Heart right ventricle (tissue), 16 donors: ENCODE results near the gene DISC1. TPM values are rescaled to one million over a fixed set of nuclear protein-coding genes. Genes with fewer than 3 reads are reported as not detected.

Experiments
- ATAC-seq, 8 donors: fragments of 200-7000 bp; cut with Tn5 transposase; one replicate each; pipeline ENCODE4 v1.9.1; 2020; ENCODE audit warnings: mild to moderate bottlenecking in 8 of 8, moderate library complexity in 8 of 8, moderate number of reproducible peaks in 1 of 8
- DNase-seq, 2 donors: peaks; one replicate each; pipeline ENCODE4 v3.0.0-alpha.2; 2020
- H3K27ac ChIP-seq, 10 donors: fragments of 200-600 bp; sonication (generic) in 2 of 10; one replicate each; pipeline versions ENCODE4 v1.5.0 to v1.8.0; 2020 to 2022; ENCODE audit warnings: mild to moderate bottlenecking in 3 of 10
- H3K27me3 ChIP-seq, 7 donors: fragments of 200-600 bp; one replicate each; pipeline ENCODE4 v1.8.0; 2021 to 2022; ENCODE audit warnings: mild to moderate bottlenecking in 2 of 7
- H3K36me3 ChIP-seq, 9 donors: fragments of 200-600 bp; sonication (generic) in 1 of 9; one replicate each; pipeline versions ENCODE4 v1.5.0 to v1.8.0; 2020 to 2022; ENCODE audit warnings: mild to moderate bottlenecking in 2 of 9
- H3K4me1 ChIP-seq, 9 donors: fragments of 200-600 bp; sonication (generic) in 1 of 9; one replicate each; pipeline versions ENCODE4 v1.5.0 to v1.8.0; 2020 to 2022; ENCODE audit warnings: mild to moderate bottlenecking in 4 of 9
- H3K4me3 ChIP-seq, 10 donors: fragments of 200-600 bp; sonication (generic) in 2 of 10; one replicate each; pipeline versions ENCODE4 v1.5.0 to v1.8.0; 2020 to 2022; ENCODE audit warnings: mild to moderate bottlenecking in 7 of 10, moderate library complexity in 2 of 10
- H3K9me3 ChIP-seq, 11 donors: fragments of 200-600 bp in 10 of 11; sonication (generic) in 2 of 11; one replicate each; pipeline versions ENCODE4 v1.5.0 to v1.8.0; 2013 to 2022; ENCODE audit warnings: mild to moderate bottlenecking in 2 of 11, control low read depth in 1 of 11, moderate library complexity in 1 of 11
- WGBS, 2 donors: extraction: QIAGEN DNeasy Blood & Tissue Kit; methylation state at CpG; one replicate each; pipeline ENCODE4 v1.1.7; 2013; ENCODE audit warnings: inconsistent platforms in 1 of 2; 5-methylcytosine and 5-hydroxymethylcytosine counted together
- intact Hi-C, 10 donors: fragments of 100-400 bp; cut with DNase I; formaldehyde crosslinking; loops; one replicate each; pipeline versions ENCODE4 v1.11.1 to v1.14.2; 2022
- polyA plus RNA-seq, 2 donors: library from polyadenylated mRNA; stranded (reverse); fragments of 200-250 nt; gene quantifications; one replicate each; pipeline ENCODE4 v1.2.3, GENCODE V29; 2013
- total RNA-seq, 10 donors: library from RNA; stranded (reverse); fragmentation: NEBNext Ultra II Directional in 3 of 10; extraction: Animal tissue kit (Norgen Biotek cat#: 25700) in 3 of 10; gene quantifications; one replicate each; pipeline versions ENCODE4 v1.2.1 to v1.2.4, GENCODE V29; 2021 to 2023
- TF ChIP-seq, protein P1 (sequence below), 9 donors: fragments of 200-600 bp; sonication (generic) in 2 of 9; IDR thresholded peaks; one replicate each; pipeline versions ENCODE4 v1.5.0 to v1.8.0; 2021 to 2022; ENCODE audit warnings: antibody characterized with exemption in 9 of 9, mild to moderate bottlenecking in 5 of 9, moderate library complexity in 1 of 9
- donor health status: Arrhythmogenic right ventricular cardiomyopathy.
- donor health status: ischemic (EF 13 %, LVEDD 7.1; RV severe dilation, severe dysfunction).
- donor health status: healthy with polysubstance abuse.
- donor health status: DM: no; HTN: yes; CAD: no.
- donor health status: DM: no; HTN: no; CAD: no.
- donor health status: ischemic (EF 25% LVEDD 6.9; RV normal size, moderate dysfunction).
- donor health status: ischemic (EF 25% LVEDD 5.7; RV mildly dilated, moderate dysfunction).
- donor health status: healthy.
- donor health status: DM: yes; HTN: yes; CAD: no.
- donor health status: Ischemic cardiomyopathy.
- donor health status: ischemic (EF 35%, LVEDD 5.7; RV mildly dilated, moderate dysfunction).
- donor health status: nonischemic (EF 11% LVEDD 7.7; RV severe dilation, severe dysfunction).
- donor health status: DM: yes; HTN: yes; CAD: no.
- donor health status: PGD.
- donor health status: ischemic (EF 29% LVEDD 5.4; RV normal size, mild dysfunction).
- donor health status: nonischemic (EF 23%, LVEDD 6.1; RV moderate dilation, normal function).

DISC1 gene
- total and polyA plus RNA-seq, 12 donors: 1.4 to 6.4 (median 4.0) TPM

DNA sequence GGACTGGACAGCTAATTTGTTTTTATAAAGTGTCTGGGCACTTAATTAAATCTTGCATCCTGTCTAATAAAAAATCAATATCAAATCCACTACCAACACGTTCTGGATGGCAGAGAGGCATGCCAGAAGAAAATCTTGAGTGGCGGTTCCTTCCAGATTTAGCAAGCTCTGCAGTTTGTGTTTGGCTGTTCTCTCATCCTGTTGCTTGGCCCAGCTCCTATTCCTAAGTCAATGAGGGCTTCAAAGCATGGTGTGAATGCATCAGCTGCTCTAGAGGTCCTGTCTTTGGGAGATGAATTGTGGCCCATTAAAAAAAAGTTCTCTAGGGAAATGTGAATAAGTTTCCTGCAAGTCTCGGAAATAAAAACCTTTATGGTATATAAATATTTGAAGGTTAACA is 90.3 kb downstream of the DISC1 start:
- WGBS, 2 donors: 86 to 93% methylated on average over 3 of the region's 3 CpGs
- no peak overlapping the region for H3K27ac ChIP-seq
- TF ChIP-seq, protein P1, sequence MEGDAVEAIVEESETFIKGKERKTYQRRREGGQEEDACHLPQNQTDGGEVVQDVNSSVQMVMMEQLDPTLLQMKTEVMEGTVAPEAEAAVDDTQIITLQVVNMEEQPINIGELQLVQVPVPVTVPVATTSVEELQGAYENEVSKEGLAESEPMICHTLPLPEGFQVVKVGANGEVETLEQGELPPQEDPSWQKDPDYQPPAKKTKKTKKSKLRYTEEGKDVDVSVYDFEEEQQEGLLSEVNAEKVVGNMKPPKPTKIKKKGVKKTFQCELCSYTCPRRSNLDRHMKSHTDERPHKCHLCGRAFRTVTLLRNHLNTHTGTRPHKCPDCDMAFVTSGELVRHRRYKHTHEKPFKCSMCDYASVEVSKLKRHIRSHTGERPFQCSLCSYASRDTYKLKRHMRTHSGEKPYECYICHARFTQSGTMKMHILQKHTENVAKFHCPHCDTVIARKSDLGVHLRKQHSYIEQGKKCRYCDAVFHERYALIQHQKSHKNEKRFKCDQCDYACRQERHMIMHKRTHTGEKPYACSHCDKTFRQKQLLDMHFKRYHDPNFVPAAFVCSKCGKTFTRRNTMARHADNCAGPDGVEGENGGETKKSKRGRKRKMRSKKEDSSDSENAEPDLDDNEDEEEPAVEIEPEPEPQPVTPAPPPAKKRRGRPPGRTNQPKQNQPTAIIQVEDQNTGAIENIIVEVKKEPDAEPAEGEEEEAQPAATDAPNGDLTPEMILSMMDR (IDR thresholded peaks at IDR 0.05): no peak

DNA sequence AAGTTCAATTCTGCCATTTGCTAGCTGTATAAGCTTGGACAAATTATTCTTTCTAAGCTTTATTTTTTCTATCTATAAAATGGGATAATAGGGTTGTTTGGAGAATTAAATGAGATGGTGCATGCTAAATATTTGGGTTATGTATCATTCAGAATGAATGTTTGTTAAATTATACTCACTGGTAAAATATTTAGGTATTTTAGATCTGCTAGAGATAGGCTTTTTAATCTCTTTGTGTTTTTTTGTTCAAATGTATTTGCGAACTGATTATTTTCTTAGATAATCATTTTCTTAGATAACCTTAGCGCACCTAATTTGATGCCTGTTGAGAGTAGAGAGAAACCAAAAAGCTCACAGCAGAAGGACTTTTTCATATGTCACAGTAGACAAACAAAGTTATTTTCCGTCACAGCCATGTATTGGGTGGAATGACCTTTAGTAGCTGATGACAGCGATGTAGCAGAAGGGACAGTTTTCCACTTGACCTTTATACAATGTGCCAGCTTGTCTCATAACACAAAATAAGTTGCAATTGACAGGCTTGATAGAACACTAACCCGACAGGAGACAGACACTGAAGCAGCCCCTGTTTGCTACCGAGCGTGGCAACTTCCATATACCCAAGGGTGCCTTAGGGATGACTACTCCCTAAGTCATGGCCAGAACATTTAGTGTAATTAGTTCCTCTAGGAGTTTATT is 93.0 kb downstream of the DISC1 start:
- Histone ChIP-seq H3K27me3 (no peaks in the 10 kb centered on the region), H3K36me3 (no peaks in the 10 kb centered on the region), H3K27ac (no peak overlapping the region), H3K4me1 (peaks cover 0 to 2% (median 0%) of the 10 kb centered on the region in 9 donors), H3K4me3 (no peak overlapping the region), H3K9me3 (no peaks in the 10 kb centered on the region)
- TF ChIP-seq, protein P1 (IDR thresholded peaks at IDR 0.05): no peak
- 71 to 72% methylated on average over 7 of the region's 7 CpGs for WGBS, 2 donors
- no peak for DNase-seq
- ATAC-seq: peak in 3 of 8 donors; percentile 45 to 86 (median 81)
- intact Hi-C loops: no loop called here

More for the DNA sequence above, 90.3 kb downstream of the DISC1 start:
- Histone ChIP-seq H3K36me3 (no peaks in the 10 kb centered on the region), H3K9me3 (peaks cover 0 to 8% (median 0%) of the 10 kb centered on the region in 11 donors), H3K4me1 (no peaks in the 10 kb centered on the region), H3K4me3 (no peak overlapping the region), H3K27me3 (no peaks in the 10 kb centered on the region)
- no peak for ATAC-seq
- intact Hi-C loops: no loop called here
- no peak for DNase-seq

DNA sequence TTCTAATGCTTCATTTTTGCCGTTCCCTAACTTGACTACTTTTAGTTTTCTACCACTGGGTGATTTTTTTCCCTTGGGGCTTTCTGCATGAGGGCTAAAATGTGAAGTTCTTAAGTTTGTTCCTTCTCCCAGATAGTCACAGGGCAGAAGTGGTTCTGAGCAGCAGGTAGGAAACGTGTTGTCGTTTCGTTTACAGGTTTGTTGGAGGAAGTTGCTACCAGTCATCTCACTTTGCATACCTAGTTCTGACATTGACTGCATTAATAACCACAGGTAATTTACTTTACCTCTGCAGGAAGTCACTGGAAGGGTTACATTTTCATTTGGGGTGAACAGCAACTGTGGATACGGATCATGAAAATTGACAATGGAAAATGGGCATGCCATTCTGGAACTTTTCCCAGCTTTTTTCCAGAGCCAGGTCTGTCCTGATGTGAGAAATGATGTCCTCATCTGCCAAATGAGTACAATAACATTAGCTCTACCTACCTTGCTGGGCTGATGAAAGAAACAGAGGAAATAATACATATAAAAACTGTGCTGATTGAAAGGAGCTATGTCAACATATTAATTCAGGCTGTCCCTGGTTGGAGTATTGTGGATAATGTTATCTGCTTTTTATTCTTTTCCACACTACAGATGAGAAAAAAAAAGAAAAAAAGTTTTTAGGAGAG is 94.2 kb downstream of the DISC1 start:
- no peak overlapping the region for H3K27ac ChIP-seq
- no peak overlapping the region for H3K4me3 ChIP-seq
- peaks cover 0 to 13% (median 0%) of the 10 kb centered on the region in 9 donors for H3K4me1 ChIP-seq
- ATAC-seq (no peak), DNase-seq (no peak)
- H3K36me3 ChIP-seq: no peaks in the 10 kb centered on the region
- WGBS, 2 donors: 88 to 93% methylated on average over 5 of the region's 5 CpGs
- no peaks in the 10 kb centered on the region for H3K9me3 ChIP-seq
- no peaks in the 10 kb centered on the region for H3K27me3 ChIP-seq
- intact Hi-C loops: no loop called here
- TF ChIP-seq, protein P1 (IDR thresholded peaks at IDR 0.05): no peak

DNA sequence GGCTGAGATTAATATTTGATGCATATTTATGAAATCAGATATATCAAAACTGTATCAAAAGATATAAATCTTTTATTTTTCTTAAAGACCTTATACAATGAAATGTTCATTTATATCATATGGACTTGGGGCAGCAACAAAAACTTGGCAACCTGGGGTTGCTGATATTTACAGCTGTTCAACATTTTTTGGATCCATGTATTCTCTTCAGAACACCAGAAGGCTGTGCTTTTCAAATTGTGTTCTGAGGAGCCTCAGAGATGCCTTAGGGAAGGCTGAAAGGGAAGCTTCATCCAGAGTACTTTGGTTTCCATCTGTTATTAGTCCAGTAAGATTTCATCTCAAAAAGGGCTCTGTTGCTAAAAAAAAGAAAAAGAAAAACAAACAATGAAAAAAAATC is 94.8 kb downstream of the DISC1 start:
- no peak overlapping the region for H3K27ac ChIP-seq
- H3K9me3 ChIP-seq: no peaks in the 10 kb centered on the region
- ATAC-seq (no peak), DNase-seq (no peak)
- H3K27me3 ChIP-seq: no peaks in the 10 kb centered on the region
- peaks cover 0 to 17% (median 0%) of the 10 kb centered on the region in 9 donors for H3K4me1 ChIP-seq
- TF ChIP-seq, protein P1 (IDR thresholded peaks at IDR 0.05): no peak
- H3K4me3 ChIP-seq: no peak overlapping the region
- H3K36me3 ChIP-seq: no peaks in the 10 kb centered on the region
- intact Hi-C loops: no loop called here
